SU-DHL-6 (cell line): ENCODE measurements around the gene NR2E3.

ENCODE experiments used
- H2AFZ ChIP-seq: fragments of 200-600 bp; sonication (generic); 2 replicates; pipeline ENCODE4 v1.6.1; 2014; ENCODE audit warnings: low read depth, mild to moderate bottlenecking, moderate library complexity, mixed read lengths, antibody characterized with exemption, low read length; ENCODE audit not compliant: severe bottlenecking
- H3F3A ChIP-seq: fragments of 200-600 bp; shearing (Covaris generic); 2 replicates; pipeline ENCODE4 v1.6.0; 2016; ENCODE audit warnings: antibody characterized with exemption, mild to moderate bottlenecking; ENCODE audit not compliant: insufficient read depth
- H3K27ac ChIP-seq: fragments of 200-600 bp; sonication (generic); 2 replicates; pipeline ENCODE4 v1.5.1; 2016; ENCODE audit warnings: low read depth, mild to moderate bottlenecking, low read length, moderate library complexity, mixed read lengths
- H3K27me3 ChIP-seq: fragments of 200-600 bp; sonication (generic), shearing (Covaris generic); 2 replicates; pipeline ENCODE4 v1.6.0; 2014; ENCODE audit warnings: mild to moderate bottlenecking, low read length
- H3K36me3 ChIP-seq: fragments of 200-600 bp; sonication (generic); 2 replicates; pipeline ENCODE4 v1.6.1; 2014; ENCODE audit warnings: mild to moderate bottlenecking, low read length, mixed read lengths
- H3K4me2 ChIP-seq: fragments of 300-600, 200-600 bp; shearing (Covaris generic), sonication (generic); 2 replicates; pipeline ENCODE4 v1.6.0; 2014; ENCODE audit warnings: low read length, low read depth, mild to moderate bottlenecking; ENCODE audit not compliant: poor library complexity, severe bottlenecking
- H3K4me3 ChIP-seq: fragments of 200-600 bp; sonication (generic); 2 replicates; pipeline ENCODE4 v1.5.1; 2014; ENCODE audit warnings: antibody characterized with exemption, low read length, mild to moderate bottlenecking, mixed read lengths; ENCODE audit not compliant: insufficient read depth, poor library complexity, severe bottlenecking
- H3K79me2 ChIP-seq: fragments of 200-600 bp; sonication (generic); 2 replicates; pipeline ENCODE4 v1.6.1; 2014; ENCODE audit warnings: mild to moderate bottlenecking, low read length, moderate library complexity; ENCODE audit not compliant: insufficient read depth
- H3K9ac ChIP-seq: fragments of 200-600 bp; sonication (generic); 2 replicates; pipeline ENCODE4 v1.7.0; 2014; ENCODE audit warnings: mild to moderate bottlenecking, low read length
- H3K9me2 ChIP-seq: fragments of 200-600 bp; sonication (generic); replicated peaks from 2 replicates; pipeline ENCODE4 v1.6.1; 2014; ENCODE audit warnings: low read length; ENCODE audit not compliant: insufficient read depth
- H3K9me3 ChIP-seq: fragments of 200-600 bp; sonication (generic); 2 replicates; pipeline ENCODE4 v1.6.1; 2014; ENCODE audit warnings: low read length, mixed read lengths; ENCODE audit not compliant: insufficient read depth
- H4K20me1 ChIP-seq: fragments of 200-600 bp; sonication (generic); 2 replicates; pipeline ENCODE4 v1.6.1; 2014; ENCODE audit warnings: low read depth, mild to moderate bottlenecking, antibody characterized with exemption, low read length, moderate library complexity, mixed read lengths
- EZH2phosphoT487 ChIP-seq: fragments of 200-600 bp; sonication (generic), shearing (Covaris generic); conservative IDR thresholded peaks from 2 replicates; pipeline ENCODE4 v1.6.1; 2018; ENCODE audit warnings: mild to moderate bottlenecking, antibody characterized with exemption, low read length, moderate library complexity, mixed read lengths
- TF ChIP-seq, protein P1 (sequence below): fragments of 200-600 bp; sonication (generic); IDR thresholded peaks from one replicate; pipeline ENCODE4 v1.5.1; 2017; ENCODE audit warnings: antibody characterized with exemption, mild to moderate bottlenecking, low read length, moderate library complexity; ENCODE audit not compliant: insufficient read depth, poor library complexity, severe bottlenecking

The NR2E3 gene

DNA sequence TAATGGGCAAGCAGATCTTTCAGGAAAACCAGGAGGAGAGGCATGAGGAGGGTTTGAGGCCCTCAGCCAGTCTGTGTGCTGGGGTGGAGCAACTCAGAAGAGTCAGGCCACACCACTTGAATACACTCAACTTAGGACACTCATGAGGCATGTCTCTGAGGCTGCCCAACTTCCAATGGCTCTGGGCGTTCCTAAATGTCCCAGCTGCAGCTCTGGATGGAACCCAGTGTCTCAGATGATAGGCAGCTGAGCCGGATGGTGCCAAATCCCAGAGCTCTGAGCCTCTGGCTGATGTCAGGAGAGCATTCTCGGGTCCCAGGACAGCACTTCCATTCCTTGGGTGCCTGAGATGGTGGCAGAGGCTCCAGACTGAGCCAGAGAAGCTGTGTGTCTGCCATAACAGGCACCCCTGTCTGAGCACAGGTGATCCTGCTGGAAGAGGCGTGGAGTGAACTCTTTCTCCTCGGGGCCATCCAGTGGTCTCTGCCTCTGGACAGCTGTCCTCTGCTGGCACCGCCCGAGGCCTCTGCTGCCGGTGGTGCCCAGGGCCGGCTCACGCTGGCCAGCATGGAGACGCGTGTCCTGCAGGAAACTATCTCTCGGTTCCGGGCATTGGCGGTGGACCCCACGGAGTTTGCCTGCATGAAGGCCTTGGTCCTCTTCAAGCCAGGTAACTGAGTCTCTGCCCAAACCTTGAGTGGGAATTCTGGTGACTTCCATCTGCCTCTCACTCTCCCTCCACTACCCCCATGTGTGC lies 2.8 kb downstream of the NR2E3 start:
- no peak overlapping the region for H2AFZ ChIP-seq
- H4K20me1 ChIP-seq: no peaks in the 10 kb centered on the region
- H3F3A ChIP-seq: no peaks in the 10 kb centered on the region
- H3K79me2 ChIP-seq: no peaks in the 10 kb centered on the region
- H3K4me2 ChIP-seq: no peak overlapping the region
- no peak overlapping the region for H3K4me3 ChIP-seq
- no peaks in the 10 kb centered on the region for H3K27me3 ChIP-seq
- no peak overlapping the region for H3K9ac ChIP-seq
- no peak for TF ChIP-seq EZH2phosphoT487
- TF ChIP-seq, protein P1, sequence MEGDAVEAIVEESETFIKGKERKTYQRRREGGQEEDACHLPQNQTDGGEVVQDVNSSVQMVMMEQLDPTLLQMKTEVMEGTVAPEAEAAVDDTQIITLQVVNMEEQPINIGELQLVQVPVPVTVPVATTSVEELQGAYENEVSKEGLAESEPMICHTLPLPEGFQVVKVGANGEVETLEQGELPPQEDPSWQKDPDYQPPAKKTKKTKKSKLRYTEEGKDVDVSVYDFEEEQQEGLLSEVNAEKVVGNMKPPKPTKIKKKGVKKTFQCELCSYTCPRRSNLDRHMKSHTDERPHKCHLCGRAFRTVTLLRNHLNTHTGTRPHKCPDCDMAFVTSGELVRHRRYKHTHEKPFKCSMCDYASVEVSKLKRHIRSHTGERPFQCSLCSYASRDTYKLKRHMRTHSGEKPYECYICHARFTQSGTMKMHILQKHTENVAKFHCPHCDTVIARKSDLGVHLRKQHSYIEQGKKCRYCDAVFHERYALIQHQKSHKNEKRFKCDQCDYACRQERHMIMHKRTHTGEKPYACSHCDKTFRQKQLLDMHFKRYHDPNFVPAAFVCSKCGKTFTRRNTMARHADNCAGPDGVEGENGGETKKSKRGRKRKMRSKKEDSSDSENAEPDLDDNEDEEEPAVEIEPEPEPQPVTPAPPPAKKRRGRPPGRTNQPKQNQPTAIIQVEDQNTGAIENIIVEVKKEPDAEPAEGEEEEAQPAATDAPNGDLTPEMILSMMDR: no peak
- H3K36me3 ChIP-seq: no peaks in the 10 kb centered on the region
- no peaks in the 10 kb centered on the region for H3K9me3 ChIP-seq
- H3K9me2 ChIP-seq: no peaks in the 10 kb centered on the region
- H3K27ac ChIP-seq: no peak overlapping the region

DNA sequence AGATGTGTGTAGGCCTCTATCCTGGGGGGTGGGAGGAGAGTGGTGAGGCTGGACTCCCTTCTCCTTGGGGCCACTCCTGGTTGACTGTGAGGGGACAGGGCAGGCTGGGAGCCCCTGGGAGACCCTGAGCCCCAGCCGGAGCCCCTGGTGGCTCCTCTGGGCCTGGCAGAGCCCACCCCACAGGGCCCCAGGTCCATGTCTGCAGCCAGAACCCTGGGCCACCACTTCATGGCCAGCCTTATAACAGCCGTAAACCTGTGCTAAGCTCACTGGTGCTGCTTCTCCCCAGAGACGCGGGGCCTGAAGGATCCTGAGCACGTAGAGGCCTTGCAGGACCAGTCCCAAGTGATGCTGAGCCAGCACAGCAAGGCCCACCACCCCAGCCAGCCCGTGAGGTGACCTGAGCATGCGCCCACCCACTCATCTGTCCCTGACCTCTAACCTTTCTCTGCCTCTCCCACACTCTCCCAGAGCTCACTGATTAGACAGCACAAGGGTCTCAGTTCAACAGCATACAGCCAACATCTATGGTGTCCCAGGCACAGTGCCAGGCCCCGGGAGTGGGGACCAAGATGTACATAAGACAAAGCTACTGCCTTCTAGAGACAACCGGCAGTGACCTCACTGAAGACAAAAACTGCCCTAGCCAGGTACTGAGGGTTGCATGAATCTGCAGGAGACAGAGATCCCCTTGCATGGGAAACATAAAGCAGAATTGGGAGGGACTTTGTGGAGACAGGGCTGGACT lies 3.5 kb downstream of the NR2E3 start:
- no peaks in the 10 kb centered on the region for H3K9me2 ChIP-seq
- H3K36me3 ChIP-seq: no peaks in the 10 kb centered on the region
- no peaks in the 10 kb centered on the region for H3K27me3 ChIP-seq
- no peaks in the 10 kb centered on the region for H3F3A ChIP-seq
- no peak for TF ChIP-seq EZH2phosphoT487
- TF ChIP-seq, protein P1: no peak
- H3K9ac ChIP-seq: no peak overlapping the region
- no peaks in the 10 kb centered on the region for H3K9me3 ChIP-seq
- no peak overlapping the region for H3K4me2 ChIP-seq
- no peaks in the 10 kb centered on the region for H3K79me2 ChIP-seq
- no peak overlapping the region for H3K4me3 ChIP-seq
- H2AFZ ChIP-seq: no peak overlapping the region
- H4K20me1 ChIP-seq: no peaks in the 10 kb centered on the region
- H3K27ac ChIP-seq: no peak overlapping the region

DNA sequence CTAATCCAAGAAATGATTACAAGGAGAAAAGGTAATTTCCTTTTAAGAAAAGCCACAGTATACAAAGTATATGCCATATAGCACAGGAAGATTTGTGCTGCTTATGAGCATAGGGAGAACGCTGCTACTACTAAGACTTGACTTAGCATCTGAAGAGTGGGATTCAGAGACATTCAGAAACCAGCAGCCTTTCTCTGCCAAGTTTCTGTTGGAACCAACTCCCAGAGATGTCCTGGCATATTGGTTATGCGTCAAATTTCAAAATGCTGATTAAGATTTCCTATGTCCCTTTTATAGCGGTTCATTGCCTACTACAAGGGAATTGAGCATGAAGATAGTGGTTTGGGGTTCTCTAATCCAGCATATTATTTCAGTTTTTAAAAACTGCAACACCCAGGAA lies 4.9 kb downstream of the NR2E3 start:
- H3K27me3 ChIP-seq: no peaks in the 10 kb centered on the region
- no peaks in the 10 kb centered on the region for H4K20me1 ChIP-seq
- TF ChIP-seq, protein P1: no peak
- no peak for TF ChIP-seq EZH2phosphoT487
- no peak overlapping the region for H3K27ac ChIP-seq
- no peaks in the 10 kb centered on the region for H3K9me3 ChIP-seq
- no peaks in the 10 kb centered on the region for H3F3A ChIP-seq
- H3K9ac ChIP-seq: no peak overlapping the region
- H2AFZ ChIP-seq: no peak overlapping the region
- no peak overlapping the region for H3K4me2 ChIP-seq
- no peaks in the 10 kb centered on the region for H3K36me3 ChIP-seq
- no peaks in the 10 kb centered on the region for H3K79me2 ChIP-seq
- no peaks in the 10 kb centered on the region for H3K9me2 ChIP-seq
- H3K4me3 ChIP-seq: no peak overlapping the region
